IMR-90 (cell line): Measurements from ENCODE around the gene TSPAN3. TPM values are rescaled to one million over a fixed set of nuclear protein-coding genes. Genes with fewer than 3 reads are reported as not detected.

Experiments used
- ATAC-seq: fragments of 200-7000 bp; cut with Tn5 transposase; 2 replicates; pipeline ENCODE4 v1.9.1; 2020; ENCODE audit warnings: low read depth, mild to moderate bottlenecking, moderate library complexity
- BruUV-seq: library from RNA; stranded (reverse); fragments of 400-500 nt; replicated peaks from 2 replicates; lab custom pipeline; 2021; lab: Mats Ljungman, UMichigan
- CTCF ChIA-PET: fragments of 300-600 bp; formaldehyde crosslinking; extraction: SDS; loops from one replicate; lab custom pipeline; 2021; ENCODE audit warnings: antibody characterized with exemption; lab: Yijun Ruan, JAX
- POLR2A ChIA-PET: fragments of 300-600 bp; sonication (Branson Sonifier 250); formaldehyde crosslinking; loops from one replicate; lab custom pipeline; 2022; ENCODE audit warnings: antibody characterized with exemption; ENCODE audit not compliant: unreplicated experiment; lab: Charles Lee
- DNase-seq: peaks from one replicate; pipeline ENCODE4 v3.0.0; 2013
- H2AFZ ChIP-seq: replicated peaks from 2 replicates; pipeline ENCODE3; 2013; ENCODE audit warnings: low read length, mild to moderate bottlenecking; ENCODE audit not compliant: poor library complexity
- H2AK5ac ChIP-seq: 2 replicates; pipeline ENCODE4 v1.6.1; 2013; ENCODE audit warnings: low read depth, low read length, inconsistent platforms
- H2AK9ac ChIP-seq: replicated peaks from 2 replicates; pipeline ENCODE3; 2013; ENCODE audit warnings: mild to moderate bottlenecking, low read depth, low read length, moderate library complexity; ENCODE audit not compliant: poor library complexity
- H2BK120ac ChIP-seq: 2 replicates; pipeline ENCODE4 v1.6.1; 2013; ENCODE audit warnings: low read depth, low read length, inconsistent platforms
- H2BK15ac ChIP-seq: 3 replicates; pipeline ENCODE4 v1.6.1; 2013; ENCODE audit warnings: low read depth, low read length, inconsistent platforms
- H2BK20ac ChIP-seq: 2 replicates; pipeline ENCODE4 v1.6.1; 2013; ENCODE audit warnings: low read depth, mild to moderate bottlenecking, inconsistent platforms, low read length, moderate library complexity
- H2BK5ac ChIP-seq: 2 replicates; pipeline ENCODE4 v1.6.1; 2013; ENCODE audit warnings: mild to moderate bottlenecking, low read depth, low read length, inconsistent platforms; ENCODE audit not compliant: poor library complexity, severe bottlenecking
- H3K14ac ChIP-seq: replicated peaks from 2 replicates; pipeline ENCODE4 v1.6.1; 2013; ENCODE audit warnings: low read depth, low read length, inconsistent platforms
- H3K18ac ChIP-seq: 2 replicates; pipeline ENCODE4 v1.6.1; 2013; ENCODE audit warnings: low read depth, low read length, control low read depth
- H3K23ac ChIP-seq: 2 replicates; pipeline ENCODE4 v1.6.1; 2013; ENCODE audit warnings: low read depth, low read length, inconsistent platforms
- H3K27ac ChIP-seq: 2 replicates; pipeline ENCODE4 v1.5.1; 2013; ENCODE audit warnings: mild to moderate bottlenecking, control low read depth, low read length; ENCODE audit not compliant: insufficient read depth
- H3K27me3 ChIP-seq: 2 replicates; pipeline ENCODE4 v1.6.1; 2013; ENCODE audit warnings: low read length; ENCODE audit not compliant: control insufficient read depth, insufficient read depth
- H3K36me3 ChIP-seq: 2 replicates; pipeline ENCODE4 v1.6.1; 2013; ENCODE audit warnings: low read length, mixed read lengths; ENCODE audit not compliant: control insufficient read depth, insufficient read depth
- H3K4ac ChIP-seq: 2 replicates; pipeline ENCODE4 v1.6.1; 2013; ENCODE audit warnings: low read depth, low read length, inconsistent platforms
- H3K4me1 ChIP-seq: 2 replicates; pipeline ENCODE4 v1.6.1; 2013; ENCODE audit warnings: low read length, mixed read lengths; ENCODE audit not compliant: control insufficient read depth, insufficient read depth
- H3K4me2 ChIP-seq: 2 replicates; pipeline ENCODE4 v1.6.1; 2013; ENCODE audit warnings: low read depth, mild to moderate bottlenecking, control low read depth, low read length, moderate library complexity
- H3K4me3 ChIP-seq: 2 replicates; pipeline ENCODE4 v1.5.1; 2013; ENCODE audit warnings: low read depth, mild to moderate bottlenecking, control low read depth, low read length, moderate library complexity; ENCODE audit not compliant: insufficient read depth
- H3K56ac ChIP-seq: 2 replicates; pipeline ENCODE4 v1.6.1; 2013; ENCODE audit warnings: low read length, inconsistent platforms; ENCODE audit not compliant: insufficient read depth; ENCODE audit errors: extremely low read depth
- H3K79me1 ChIP-seq, 2 experiments: 2 replicates each; pipeline ENCODE4 v1.6.1; 2013; ENCODE audit warnings: low read length in 2 of 2, inconsistent platforms in 1 of 2, low read depth in 1 of 2
- H3K9ac ChIP-seq: 2 replicates; pipeline ENCODE4 v1.6.1; 2013; ENCODE audit warnings: low read depth, low read length, control low read depth
- H3K9me1 ChIP-seq: 2 replicates; pipeline ENCODE4 v1.6.1; 2013; ENCODE audit warnings: low read length, inconsistent platforms; ENCODE audit not compliant: insufficient read depth
- H3K9me3 ChIP-seq: 2 replicates; pipeline ENCODE4 v1.6.1; 2013; ENCODE audit warnings: low read length; ENCODE audit not compliant: control insufficient read depth, insufficient read depth
- H4K20me1 ChIP-seq: 2 replicates; pipeline ENCODE4 v1.6.1; 2013; ENCODE audit warnings: low read length, inconsistent platforms; ENCODE audit not compliant: insufficient read depth
- H4K5ac ChIP-seq: 2 replicates; pipeline ENCODE4 v1.6.1; 2013; ENCODE audit warnings: mild to moderate bottlenecking, low read depth, low read length, control low read depth
- H4K8ac ChIP-seq, 2 experiments: 2 replicates each; pipeline ENCODE4 v1.6.1; 2013; ENCODE audit warnings: low read depth in 2 of 2, low read length in 2 of 2, control low read depth in 1 of 2, inconsistent platforms in 1 of 2
- H4K91ac ChIP-seq: 2 replicates; pipeline ENCODE4 v1.6.1; 2013; ENCODE audit warnings: low read depth, low read length, inconsistent platforms; ENCODE audit not compliant: insufficient read depth
- BHLHE40 ChIP-seq: fragments of 150-350 bp; IDR thresholded peaks from 2 replicates; pipeline ENCODE4 v1.6.1; 2016; ENCODE audit warnings: mild to moderate bottlenecking, low read depth, low read length
- CEBPB ChIP-seq: IDR thresholded peaks from 2 replicates; pipeline ENCODE4 v1.6.1; 2012; ENCODE audit warnings: low read depth, low read length, improper control_type of control experiment
- CHD1 ChIP-seq: IDR thresholded peaks from 2 replicates; pipeline ENCODE4 v1.6.1; 2012; ENCODE audit warnings: low read depth, low read length, improper control_type of control experiment
- FOS ChIP-seq: fragments of 150-350 bp; IDR thresholded peaks from 2 replicates; pipeline ENCODE4 v1.6.1; 2016; ENCODE audit warnings: low read depth, low read length
- MAFK ChIP-seq: IDR thresholded peaks from 2 replicates; pipeline ENCODE4 v1.6.1; 2012; ENCODE audit warnings: low read depth, low read length, improper control_type of control experiment
- MAZ ChIP-seq: IDR thresholded peaks from 2 replicates; pipeline ENCODE4 v1.6.1; 2012; ENCODE audit warnings: low read depth, mild to moderate bottlenecking, low read length, improper control_type of control experiment, moderate library complexity, borderline replicate concordance
- MXI1 ChIP-seq: IDR thresholded peaks from 2 replicates; pipeline ENCODE4 v1.6.1; 2012; ENCODE audit warnings: low read depth, mild to moderate bottlenecking, low read length, moderate library complexity, borderline replicate concordance
- NFE2L2 ChIP-seq: fragments of 150-350 bp; IDR thresholded peaks from 2 replicates; pipeline ENCODE4 v1.6.1; 2016; ENCODE audit warnings: low read depth, mild to moderate bottlenecking, low read length
- POLR2A ChIP-seq: IDR thresholded peaks from 2 replicates; pipeline ENCODE4 v1.6.1; 2012; ENCODE audit warnings: mild to moderate bottlenecking, low read depth, low read length
- RAD21 ChIP-seq: IDR thresholded peaks from 2 replicates; pipeline ENCODE4 v1.6.1; 2012; ENCODE audit warnings: low read length, improper control_type of control experiment
- RCOR1 ChIP-seq: IDR thresholded peaks from 2 replicates; pipeline ENCODE4 v1.6.1; 2012; ENCODE audit warnings: mild to moderate bottlenecking, low read length, improper control_type of control experiment; ENCODE audit not compliant: insufficient replicate concordance
- RFX5 ChIP-seq: IDR thresholded peaks from 2 replicates; pipeline ENCODE4 v1.8.0; 2012; ENCODE audit warnings: low read depth, mild to moderate bottlenecking, low read length, moderate library complexity
- SMC3 ChIP-seq: fragments of 150-350 bp; IDR thresholded peaks from 2 replicates; pipeline ENCODE4 v1.6.1; 2016; ENCODE audit warnings: low read depth, mild to moderate bottlenecking, antibody characterized with exemption, low read length, moderate library complexity
- WGBS, 2 experiments: methylation state at CpG; one replicate each; pipeline versions ENCODE4 v1.1.5 to v1.1.7; 2013; ENCODE audit warnings: missing lambda C conversion rate in 2 of 2; ENCODE audit not compliant: insufficient read length in 1 of 2; ENCODE audit errors: extremely low coverage in 2 of 2; 5-methylcytosine and 5-hydroxymethylcytosine counted together
- dilution Hi-C: fragments of 300-500 bp; cut with HindIII; formaldehyde crosslinking; loops from one replicate; pipeline ENCODE4 v1.14.3; 2018; ENCODE audit warnings: low sequenced_read_pairs; ENCODE audit not compliant: unreplicated experiment
- in situ Hi-C: fragments of 300-500 bp; cut with MboI; formaldehyde crosslinking; loops from 3 replicates; pipeline ENCODE4 v1.14.3; 2019; ENCODE audit warnings: low sequenced_read_pairs, inconsistent platforms, mixed read lengths
- intact Hi-C: fragments of 100-400 bp; cut with micrococcal nuclease; formaldehyde crosslinking; loops from 2 replicates; pipeline ENCODE4 v1.10.0; 2022
- polyA plus RNA-seq, 3 experiments: library from polyadenylated mRNA; depleted of rRNA; stranded (reverse); fragments of >200 nt; gene quantifications; 2 replicates each; pipeline ENCODE4 v1.2.3, GENCODE V29; 2012; ENCODE audit warnings: low replicate concordance in 1 of 3
- total RNA-seq: library from RNA; depleted of rRNA; stranded (reverse); fragments of >200 nt; gene quantifications from 2 replicates; pipeline ENCODE4 v1.2.3, GENCODE V29; 2012
- TF ChIP-seq, protein P1 (sequence below): fragments of 150-350 bp; IDR thresholded peaks from 2 replicates; pipeline ENCODE4 v1.6.1; 2017; ENCODE audit warnings: mild to moderate bottlenecking, antibody characterized with exemption, low read length, low read depth
- TF ChIP-seq, protein P2 (sequence below): fragments of 150-350 bp; IDR thresholded peaks from 2 replicates; pipeline ENCODE4 v1.6.1; 2016; ENCODE audit warnings: low read depth, mild to moderate bottlenecking, low read length, moderate library complexity, borderline replicate concordance
- TF ChIP-seq, protein P3 (sequence below): conservative IDR thresholded peaks from 2 replicates; pipeline ENCODE4 v1.5.1; 2012; ENCODE audit warnings: mild to moderate bottlenecking, low read depth, low read length, improper control_type of control experiment

TSPAN3 gene
- total and polyA plus RNA-seq, 2 of the 4 experiments (the other 2 are of a cell fraction) = 270 to 295 TPM

DNA sequence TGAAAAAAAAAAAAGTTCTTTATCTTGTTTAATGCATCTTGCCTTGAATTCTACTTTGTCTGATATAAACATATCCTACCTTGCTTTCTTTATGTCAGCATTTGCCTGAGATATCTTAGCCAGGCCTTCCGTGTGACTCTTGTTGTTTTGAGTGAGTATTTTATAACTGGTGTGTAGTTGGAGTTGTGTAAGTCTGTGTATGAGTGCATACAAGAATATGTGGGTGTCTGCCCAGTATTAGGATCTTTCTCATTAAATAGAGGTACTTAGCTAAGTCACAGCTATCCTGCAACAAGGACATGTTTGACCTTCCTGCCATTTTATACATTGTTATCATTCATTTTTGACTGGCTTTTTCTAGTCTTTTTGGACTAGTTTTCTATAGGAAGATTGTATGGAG lies 22.5 kb upstream of the TSPAN3 start:
- DNase-seq (no peak), ATAC-seq (no peak)
- H3K56ac ChIP-seq = no peak overlapping the region
- H4K20me1 ChIP-seq = no peaks in the 10 kb centered on the region
- H3K36me3 ChIP-seq = no peaks in the 10 kb centered on the region
- H3K4me1 ChIP-seq = peaks cover 2% of the 10 kb centered on the region; the same call in 1 of the 2 replicates
- H3K4me2 ChIP-seq = no peak overlapping the region
- WGBS, 2 experiments = no CpG with 5 or more reads among the region's 1 CpG
- TF ChIP-seq NFE2L2 = no peak
- TF ChIP-seq MXI1 = no peak
- no peak for TF ChIP-seq RAD21
- no peak for TF ChIP-seq CEBPB
- no peak for TF ChIP-seq RFX5
- TF ChIP-seq, protein P1, sequence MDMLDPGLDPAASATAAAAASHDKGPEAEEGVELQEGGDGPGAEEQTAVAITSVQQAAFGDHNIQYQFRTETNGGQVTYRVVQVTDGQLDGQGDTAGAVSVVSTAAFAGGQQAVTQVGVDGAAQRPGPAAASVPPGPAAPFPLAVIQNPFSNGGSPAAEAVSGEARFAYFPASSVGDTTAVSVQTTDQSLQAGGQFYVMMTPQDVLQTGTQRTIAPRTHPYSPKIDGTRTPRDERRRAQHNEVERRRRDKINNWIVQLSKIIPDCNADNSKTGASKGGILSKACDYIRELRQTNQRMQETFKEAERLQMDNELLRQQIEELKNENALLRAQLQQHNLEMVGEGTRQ = no peak
- TF ChIP-seq MAFK = no peak
- no peak for TF ChIP-seq POLR2A
- no peak for TF ChIP-seq CHD1
- TF ChIP-seq, protein P2, sequence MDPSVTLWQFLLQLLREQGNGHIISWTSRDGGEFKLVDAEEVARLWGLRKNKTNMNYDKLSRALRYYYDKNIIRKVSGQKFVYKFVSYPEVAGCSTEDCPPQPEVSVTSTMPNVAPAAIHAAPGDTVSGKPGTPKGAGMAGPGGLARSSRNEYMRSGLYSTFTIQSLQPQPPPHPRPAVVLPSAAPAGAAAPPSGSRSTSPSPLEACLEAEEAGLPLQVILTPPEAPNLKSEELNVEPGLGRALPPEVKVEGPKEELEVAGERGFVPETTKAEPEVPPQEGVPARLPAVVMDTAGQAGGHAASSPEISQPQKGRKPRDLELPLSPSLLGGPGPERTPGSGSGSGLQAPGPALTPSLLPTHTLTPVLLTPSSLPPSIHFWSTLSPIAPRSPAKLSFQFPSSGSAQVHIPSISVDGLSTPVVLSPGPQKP = no peak
- no peak for TF ChIP-seq RCOR1
- no peak for TF ChIP-seq MAZ
- TF ChIP-seq FOS = no peak
- TF ChIP-seq BHLHE40 = no peak
- TF ChIP-seq, protein P3, sequence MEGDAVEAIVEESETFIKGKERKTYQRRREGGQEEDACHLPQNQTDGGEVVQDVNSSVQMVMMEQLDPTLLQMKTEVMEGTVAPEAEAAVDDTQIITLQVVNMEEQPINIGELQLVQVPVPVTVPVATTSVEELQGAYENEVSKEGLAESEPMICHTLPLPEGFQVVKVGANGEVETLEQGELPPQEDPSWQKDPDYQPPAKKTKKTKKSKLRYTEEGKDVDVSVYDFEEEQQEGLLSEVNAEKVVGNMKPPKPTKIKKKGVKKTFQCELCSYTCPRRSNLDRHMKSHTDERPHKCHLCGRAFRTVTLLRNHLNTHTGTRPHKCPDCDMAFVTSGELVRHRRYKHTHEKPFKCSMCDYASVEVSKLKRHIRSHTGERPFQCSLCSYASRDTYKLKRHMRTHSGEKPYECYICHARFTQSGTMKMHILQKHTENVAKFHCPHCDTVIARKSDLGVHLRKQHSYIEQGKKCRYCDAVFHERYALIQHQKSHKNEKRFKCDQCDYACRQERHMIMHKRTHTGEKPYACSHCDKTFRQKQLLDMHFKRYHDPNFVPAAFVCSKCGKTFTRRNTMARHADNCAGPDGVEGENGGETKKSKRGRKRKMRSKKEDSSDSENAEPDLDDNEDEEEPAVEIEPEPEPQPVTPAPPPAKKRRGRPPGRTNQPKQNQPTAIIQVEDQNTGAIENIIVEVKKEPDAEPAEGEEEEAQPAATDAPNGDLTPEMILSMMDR = no peak
- no peak for TF ChIP-seq SMC3
- dilution Hi-C loops (no loop called here), in situ Hi-C loops (no loop called here), intact Hi-C loops (no loop called here)
- no peak overlapping the region for H3K4ac ChIP-seq
- no peak overlapping the region for H4K8ac ChIP-seq
- no peak overlapping the region for H2AK9ac ChIP-seq
- no peak overlapping the region for H4K91ac ChIP-seq
- H2BK20ac ChIP-seq = no peak overlapping the region
- no peak overlapping the region for H2AK5ac ChIP-seq
- H2AFZ ChIP-seq = no peak overlapping the region
- H3K14ac ChIP-seq = no peak overlapping the region
- peaks cover 1% of the 10 kb centered on the region; the same call in 1 of the 2 replicates for H3K27me3 ChIP-seq
- no peak overlapping the region for H2BK15ac ChIP-seq
- no peak overlapping the region for H3K18ac ChIP-seq
- H3K9ac ChIP-seq = no peak overlapping the region
- no peak overlapping the region for H2BK120ac ChIP-seq
- no peaks in the 10 kb centered on the region for H3K79me1 ChIP-seq
- no peak overlapping the region for H3K27ac ChIP-seq
- no peaks in the 10 kb centered on the region for H3K9me1 ChIP-seq
- no peak overlapping the region for H4K5ac ChIP-seq
- no TSS peak for BruUV-seq
- H3K23ac ChIP-seq = no peak overlapping the region
- POLR2A ChIA-PET = no interaction called here
- no peak overlapping the region for H2BK5ac ChIP-seq
- no peaks in the 10 kb centered on the region for H3K9me3 ChIP-seq
- CTCF ChIA-PET = interaction anchor here (0.5 to 1.5 kb wide), 3 partner anchors 8 to 1168 kb away, joined by 3 to 4 read pairs (median 3); no protein-coding TSS in a partner anchor
- H3K4me3 ChIP-seq = no peak overlapping the region
